Kasumi-1 (cell line): ENCODE data around the gene TGFB2.
A peak's percentile ranks its signal among the peaks of the same experiment; 100 is the strongest.

ENCODE experiments used
- DNase-seq, 2 experiments: peaks; one replicate each; lab custom pipeline; 2025; lab: John Stamatoyannopoulos, UW

Gene TGFB2

DNA sequence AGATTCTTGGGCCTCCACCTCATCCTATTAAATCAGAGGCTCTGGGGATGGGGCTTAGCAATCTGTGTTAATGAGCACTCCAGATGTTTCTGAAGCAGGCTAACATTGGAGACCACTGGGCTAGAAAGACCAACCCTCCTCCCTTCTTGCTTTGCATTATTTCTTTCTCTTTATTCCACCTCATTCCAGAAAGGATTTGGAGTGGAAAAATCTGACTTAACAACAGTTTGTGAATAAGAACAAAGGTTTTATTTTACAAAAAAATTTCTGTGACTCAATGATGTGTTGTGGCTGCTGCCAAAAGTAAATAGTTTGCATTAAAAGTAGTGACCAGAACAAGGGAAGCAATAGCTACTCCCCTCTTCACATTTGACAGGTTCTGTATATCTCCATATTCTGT is 79.4 kb downstream of the TGFB2 start:
- DNase-seq, result no peak

DNA sequence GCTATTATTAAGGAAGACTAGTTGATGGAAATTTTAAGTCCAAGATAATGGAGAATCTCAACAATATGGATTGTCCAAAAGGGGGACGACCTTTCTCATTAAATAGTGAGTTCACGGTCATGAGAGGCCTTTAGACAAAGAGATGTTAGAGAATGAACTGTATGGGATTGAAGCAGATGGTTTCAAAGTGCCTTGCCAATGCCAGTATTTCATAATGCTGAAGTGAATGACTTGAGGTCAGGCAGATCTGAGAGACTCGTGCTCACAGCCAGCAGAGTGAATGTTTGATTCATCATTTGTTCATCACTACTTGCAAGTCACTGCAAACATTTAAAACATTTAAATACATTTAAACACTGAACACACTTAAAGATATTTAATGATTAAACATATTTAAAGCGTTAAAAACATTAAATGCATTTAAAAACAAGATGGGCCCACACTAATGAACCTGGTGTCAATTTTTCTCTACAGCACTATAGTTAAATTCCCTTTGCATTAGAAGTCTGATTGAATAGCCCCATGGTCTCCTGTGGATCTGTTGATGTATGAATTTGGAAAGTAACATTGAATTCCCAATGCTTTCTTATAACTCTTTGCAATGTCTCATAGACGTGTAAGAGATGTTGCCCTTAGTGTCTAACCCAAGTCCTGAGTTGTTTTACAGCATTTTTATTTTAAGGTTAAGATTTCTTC is 80.7 kb downstream of the TGFB2 start:
- DNase-seq, result no peak

DNA sequence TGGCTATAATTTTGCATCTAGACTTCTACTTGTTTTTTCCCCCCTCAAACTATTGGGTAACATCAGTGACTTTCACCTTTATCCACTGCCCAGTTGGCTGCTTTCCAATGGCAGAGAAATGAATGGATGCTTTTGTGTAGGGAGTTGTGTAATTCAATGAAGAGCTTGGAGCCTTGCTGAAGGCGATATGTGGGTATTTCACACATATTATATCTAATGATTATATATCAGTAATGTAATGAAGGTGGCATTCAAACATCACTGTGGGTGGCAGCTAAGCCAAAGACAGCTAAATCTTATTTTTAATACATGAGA is 81.2 kb downstream of the TGFB2 start:
- DNase-seq, result no peak

DNA sequence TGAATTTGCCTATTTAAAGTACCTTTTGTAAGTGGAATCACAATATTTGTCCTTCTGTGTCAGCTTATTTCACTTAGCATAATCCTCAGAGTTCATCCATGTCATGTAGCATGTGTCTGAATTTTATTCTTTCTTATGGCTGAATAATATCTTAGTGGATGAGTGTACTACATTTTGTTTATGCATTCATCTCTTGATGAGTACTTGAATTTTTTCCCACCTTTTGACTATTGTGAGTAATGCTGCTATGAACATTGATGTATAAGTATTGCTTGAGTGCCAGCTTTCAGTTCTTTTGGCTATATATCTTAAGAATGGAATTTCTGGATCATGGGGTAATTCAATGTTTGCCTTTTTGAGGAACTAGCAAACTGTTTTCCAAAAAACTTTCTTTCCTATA is 84.2 kb downstream of the TGFB2 start:
- no peak for DNase-seq

DNA sequence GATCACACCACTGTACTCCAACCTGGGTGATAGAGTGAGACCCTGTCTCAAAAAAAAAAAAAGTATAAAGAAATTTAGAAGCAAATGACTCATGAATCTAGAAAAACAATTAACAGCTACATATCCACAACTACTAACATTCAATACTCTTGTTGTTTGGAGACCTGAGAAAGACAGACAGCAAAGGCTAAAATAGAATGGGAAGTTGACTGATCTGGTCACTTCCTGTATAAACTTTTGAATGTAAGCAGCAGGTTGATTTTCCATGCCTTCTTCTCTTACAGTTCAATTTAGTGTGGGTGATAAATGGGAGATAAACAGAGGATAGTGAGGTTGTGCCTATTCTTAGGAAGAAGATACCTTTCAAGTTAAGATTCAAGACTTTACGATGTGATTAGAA is 85.2 kb downstream of the TGFB2 start:
- no peak for DNase-seq

DNA sequence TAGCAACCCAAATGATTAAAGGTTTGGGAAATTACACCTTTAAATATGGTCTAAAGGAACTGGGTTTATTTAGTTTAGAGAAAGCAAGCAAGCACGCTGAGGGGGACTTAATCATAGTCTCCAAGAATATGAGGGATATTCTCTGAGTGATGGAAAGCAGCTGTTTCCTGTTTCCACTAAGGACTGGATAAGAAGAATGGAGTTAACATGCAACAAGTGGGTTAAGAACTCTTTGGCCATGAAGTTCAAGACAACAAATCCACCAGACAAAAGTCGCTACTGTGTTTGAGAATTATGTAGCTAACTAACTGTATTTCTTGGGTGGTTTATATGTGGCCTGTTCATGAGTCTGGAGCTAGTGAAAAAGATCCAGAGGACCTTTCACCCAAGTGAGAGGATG is 85.7 kb downstream of the TGFB2 start:
- DNase-seq, result no peak

DNA sequence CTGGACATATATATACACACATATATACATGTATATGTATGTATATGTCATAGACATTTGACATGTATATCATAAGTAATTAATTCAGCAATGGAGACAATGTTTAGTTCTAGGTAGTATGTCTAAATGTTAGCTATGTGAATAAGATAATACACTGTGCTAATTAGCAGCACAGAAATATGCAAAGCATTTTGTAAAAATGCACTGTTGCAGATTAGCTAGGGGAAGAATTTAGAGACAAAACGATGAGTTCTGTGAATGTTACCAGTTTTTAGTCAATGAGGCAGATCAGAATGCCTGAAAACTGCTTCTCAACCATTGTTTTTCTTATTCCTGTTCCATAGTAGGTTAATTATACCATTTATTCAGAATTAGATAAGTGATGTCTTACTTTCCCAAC is 86.3 kb downstream of the TGFB2 start:
- no peak for DNase-seq

DNA sequence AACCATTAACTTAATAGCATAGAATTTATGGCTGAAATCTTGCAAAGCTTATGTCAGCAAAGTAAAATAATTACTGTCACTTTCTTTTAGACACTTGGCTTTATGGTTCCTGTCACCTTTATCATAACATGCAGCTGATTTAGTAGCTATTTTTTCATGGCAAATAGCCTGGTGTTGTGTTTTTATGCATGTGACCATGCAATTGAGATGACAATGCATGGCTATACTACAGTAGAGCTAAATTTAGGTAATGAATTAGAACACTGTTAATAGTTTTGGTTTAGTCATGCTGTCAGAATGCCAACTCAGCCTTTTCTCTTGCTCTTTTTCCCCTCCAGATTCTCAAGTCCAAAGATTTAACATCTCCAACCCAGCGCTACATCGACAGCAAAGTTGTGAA is 88.6 kb downstream of the TGFB2 start:
- no peak for DNase-seq

DNA sequence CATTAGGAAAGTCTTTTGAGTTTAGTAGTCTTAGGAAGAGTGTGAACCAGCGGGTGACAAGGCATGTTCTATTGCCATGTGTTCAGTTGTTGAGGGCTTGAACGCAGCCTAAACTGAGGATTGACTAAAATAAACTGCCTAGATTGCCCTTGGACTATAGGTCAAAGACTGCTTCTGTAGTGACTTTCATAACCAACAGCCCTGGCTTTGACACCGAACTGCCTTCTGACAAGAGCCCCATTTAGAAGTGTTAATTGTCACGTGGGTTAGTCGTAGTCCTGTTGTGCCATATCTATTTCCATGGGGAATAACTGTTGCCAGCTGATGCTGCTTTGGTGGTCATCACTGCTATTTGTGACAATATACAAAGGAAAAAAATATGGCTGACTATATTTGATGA is 90.4 kb downstream of the TGFB2 start:
- no peak for DNase-seq

DNA sequence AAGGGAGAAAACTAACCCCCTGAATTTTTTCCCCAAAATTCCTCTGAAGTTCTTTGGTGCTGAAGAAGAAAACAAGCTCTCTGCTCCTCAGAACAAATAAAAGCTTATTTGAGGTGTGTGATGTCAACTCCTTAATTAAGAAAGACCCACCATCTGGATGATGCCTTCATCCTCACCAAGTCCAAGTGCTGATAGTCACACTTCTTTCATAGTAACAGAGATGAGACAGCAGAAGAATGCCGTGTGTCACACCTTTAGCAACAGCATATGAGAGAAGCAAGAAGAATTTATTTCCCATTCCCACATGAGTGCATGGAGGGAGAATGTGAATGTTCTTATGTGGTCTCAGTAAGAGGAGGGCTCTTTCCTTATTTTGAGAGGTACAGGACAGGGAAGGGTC is 91.2 kb downstream of the TGFB2 start:
- DNase-seq, result no peak

DNA sequence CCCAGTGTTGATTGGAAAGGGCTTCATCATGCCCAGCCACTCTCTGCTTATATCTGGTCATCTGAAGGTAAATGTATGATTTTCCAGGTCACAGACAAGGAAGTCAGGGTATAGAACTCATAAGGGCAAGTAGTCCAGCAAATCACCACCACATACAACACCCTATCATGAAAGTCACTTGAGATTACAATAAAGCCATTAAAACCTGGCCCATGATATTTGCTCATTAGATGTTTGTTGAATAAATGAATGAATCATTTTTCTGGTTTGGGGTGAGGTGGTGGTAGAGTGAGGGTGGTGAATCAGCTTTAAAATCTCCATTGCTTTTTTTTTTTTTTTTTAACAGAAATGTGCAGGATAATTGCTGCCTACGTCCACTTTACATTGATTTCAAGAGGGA is 91.9 kb downstream of the TGFB2 start:
- no peak for DNase-seq

DNA sequence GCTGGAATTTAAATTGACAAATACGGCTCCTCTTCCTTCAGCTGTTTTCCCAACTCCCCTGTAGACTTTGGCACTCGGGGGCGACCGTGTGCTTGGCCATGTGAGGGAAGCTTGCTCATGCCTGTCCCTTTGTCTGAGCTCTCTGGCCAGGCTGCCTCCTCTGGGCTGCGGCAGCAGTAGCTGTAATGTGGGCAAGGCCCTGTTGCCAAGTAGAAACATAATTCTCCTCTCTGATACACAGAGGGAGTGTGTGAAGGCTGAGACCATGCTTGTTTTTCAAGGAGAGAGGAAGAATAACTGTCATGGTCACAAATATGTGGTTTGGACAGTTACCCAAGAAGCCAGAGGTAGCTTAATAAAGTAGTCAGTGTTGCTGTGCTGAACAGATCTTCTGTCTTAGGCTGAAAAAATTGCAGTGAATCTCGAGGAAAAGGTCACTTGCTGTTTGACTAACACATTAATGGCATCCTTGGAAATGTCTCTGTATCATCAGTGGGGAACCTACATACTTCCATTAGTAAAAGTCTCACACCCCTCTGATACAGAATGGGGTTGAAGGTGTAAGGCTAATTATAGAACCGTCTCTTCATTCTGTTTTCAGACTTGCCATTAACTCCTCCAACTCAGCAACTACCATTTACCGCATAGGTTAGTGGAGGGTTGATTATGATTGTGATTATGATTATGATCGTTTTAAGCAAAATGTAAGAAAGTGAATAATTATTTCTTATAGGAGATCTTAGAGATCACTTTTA is 94.6 kb downstream of the TGFB2 start:
- no peak for DNase-seq

DNA sequence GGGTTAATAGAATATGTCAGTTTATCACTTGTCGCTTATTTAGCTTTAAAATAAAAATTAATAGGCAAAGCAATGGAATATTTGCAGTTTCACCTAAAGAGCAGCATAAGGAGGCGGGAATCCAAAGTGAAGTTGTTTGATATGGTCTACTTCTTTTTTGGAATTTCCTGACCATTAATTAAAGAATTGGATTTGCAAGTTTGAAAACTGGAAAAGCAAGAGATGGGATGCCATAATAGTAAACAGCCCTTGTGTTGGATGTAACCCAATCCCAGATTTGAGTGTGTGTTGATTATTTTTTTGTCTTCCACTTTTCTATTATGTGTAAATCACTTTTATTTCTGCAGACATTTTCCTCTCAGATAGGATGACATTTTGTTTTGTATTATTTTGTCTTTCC is 98.1 kb downstream of the TGFB2 start:
- no peak for DNase-seq

DNA sequence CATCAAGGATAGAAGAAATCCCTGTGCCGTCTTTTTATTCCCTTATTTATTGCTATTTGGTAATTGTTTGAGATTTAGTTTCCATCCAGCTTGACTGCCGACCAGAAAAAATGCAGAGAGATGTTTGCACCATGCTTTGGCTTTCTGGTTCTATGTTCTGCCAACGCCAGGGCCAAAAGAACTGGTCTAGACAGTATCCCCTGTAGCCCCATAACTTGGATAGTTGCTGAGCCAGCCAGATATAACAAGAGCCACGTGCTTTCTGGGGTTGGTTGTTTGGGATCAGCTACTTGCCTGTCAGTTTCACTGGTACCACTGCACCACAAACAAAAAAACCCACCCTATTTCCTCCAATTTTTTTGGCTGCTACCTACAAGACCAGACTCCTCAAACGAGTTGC is 99.0 kb downstream of the TGFB2 start:
- no peak for DNase-seq

DNA sequence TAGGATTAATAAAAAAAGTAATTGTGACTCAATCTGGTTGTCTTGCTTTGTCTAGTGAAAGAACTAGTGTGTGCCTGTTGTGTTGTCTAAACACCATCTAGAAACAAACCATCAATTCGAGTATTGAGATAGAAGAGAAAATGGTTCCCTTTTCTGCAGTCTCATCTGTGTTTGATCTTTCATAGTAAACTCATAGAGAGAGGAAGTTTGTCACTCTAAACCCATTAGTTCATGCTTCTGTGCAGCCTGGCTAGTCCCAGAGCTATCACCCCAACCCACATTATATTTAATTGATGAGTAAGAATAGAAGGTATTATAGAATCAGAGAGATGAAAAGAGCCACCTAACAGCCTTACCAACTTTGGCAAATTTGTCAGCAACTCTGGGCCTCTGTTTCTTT is 99.5 kb downstream of the TGFB2 start:
- no peak for DNase-seq

DNA sequence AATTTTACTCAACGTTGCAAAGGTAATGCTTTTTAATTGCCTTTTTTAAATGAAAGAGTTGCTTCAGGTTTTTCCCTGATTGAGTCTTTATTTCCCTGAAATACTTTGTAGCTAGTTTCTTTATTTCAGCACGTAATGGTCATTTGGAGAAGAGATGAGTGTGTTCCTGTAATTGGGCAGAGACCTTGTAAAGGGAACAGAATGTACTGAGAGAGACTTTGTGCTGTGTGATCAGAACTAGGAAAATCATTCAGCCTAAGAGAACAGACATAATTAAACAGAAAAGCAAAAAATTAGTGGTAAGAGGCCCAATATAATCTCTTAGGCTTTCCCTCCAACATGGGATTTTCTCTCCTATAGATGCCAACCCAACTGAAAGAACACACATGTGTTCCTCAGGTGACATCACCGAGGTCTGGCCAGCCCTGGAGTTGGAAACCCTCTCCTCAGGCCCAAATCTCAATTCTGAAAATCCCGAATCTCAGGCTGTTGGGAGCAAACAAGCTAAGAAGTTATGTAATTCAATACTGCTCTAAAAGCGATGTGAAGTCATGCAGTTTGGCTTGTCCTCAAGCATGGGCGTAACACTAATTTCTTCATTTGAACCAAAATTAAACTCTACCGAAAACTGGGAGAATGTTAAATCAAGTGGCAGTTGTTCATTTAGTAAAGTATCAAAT is 102.0 kb downstream of the TGFB2 start:
- no peak for DNase-seq

DNA sequence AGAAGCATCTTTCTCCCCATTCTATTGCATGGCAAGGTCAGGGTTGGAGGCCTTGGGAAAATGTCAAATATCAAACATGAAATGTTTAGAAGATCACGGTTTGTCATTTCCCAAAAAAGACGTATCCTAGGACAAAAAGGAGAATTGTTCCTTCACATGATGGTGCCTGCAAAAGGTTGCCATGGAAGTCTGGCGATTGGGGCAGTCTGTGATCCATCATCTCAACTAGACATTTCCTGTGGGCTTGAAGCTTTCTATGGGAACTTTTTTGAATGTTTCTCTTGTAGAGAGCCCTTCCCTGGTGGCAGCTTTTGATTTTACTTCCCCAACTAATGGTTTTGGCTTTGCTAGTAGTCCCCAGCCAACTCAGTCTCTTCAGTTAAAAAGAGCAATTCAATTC is 106.3 kb downstream of the TGFB2 start:
- DNase-seq, result no peak

DNA sequence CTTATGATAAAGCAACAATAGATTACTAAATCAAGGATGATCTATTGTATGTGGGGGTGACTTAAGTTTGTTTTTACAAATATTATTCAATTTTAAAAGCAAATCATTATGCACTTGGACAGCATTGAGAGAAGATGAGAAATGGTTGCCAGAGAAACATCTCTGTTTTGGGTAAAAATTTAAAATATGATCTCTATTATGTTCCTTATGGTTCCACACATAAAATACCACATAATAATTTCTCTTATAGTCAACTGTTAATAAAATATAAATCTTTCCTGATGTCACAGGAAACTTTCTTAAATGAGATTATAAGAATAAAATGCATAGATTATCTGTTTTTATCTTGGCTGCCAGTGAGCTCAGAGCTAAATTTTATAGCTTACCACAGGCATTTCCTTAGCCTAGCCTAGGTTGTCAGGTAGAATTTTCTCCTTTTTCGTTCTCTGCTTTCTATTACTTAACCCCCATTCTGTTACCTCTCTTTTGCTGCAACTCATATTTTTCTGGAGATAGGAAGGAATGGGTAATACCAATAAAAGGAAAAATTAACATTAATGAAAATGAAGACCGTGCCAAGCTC is 109.7 kb downstream of the TGFB2 start:
- no peak for DNase-seq

DNA sequence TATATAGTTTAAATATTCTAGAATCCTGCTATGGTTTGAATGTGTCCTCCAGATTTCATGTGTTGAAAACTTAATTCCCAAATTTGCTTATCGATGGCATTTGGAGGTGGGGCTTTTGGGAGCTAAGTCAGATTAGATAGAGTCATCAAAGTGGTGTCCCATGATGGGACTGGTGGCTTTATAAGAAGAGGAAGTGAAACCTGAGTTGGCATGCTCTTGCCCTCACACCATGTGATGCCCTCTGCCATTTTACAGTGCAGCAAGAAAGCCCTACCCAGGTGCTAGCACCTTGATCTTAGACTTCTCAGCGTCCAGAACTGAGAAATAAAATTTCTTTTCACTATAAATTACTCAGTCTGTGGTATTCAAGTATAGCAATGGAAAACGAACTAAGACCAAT is 111.3 kb downstream of the TGFB2 start:
- DNase-seq, result peak; percentile 23 to 35

DNA sequence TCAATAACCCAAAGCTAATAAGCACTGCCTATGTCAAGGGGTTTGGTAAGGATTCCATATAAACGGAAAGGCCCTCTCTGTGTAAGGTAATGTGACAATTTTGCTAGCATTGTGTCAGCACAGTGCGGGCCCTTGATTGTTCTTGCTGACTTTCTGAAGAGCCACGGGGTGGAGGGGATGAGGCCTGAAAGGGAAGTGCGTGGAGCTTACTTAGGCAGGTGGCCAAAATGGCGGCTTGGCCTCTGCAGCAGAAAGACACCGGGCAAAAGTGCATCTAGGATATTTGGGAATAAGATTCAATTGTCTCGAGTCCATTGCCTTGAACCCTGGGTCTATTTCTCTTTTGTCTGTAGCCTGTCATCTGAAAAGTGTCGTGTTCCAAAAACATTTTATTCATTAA is 114.3 kb downstream of the TGFB2 start:
- DNase-seq, result no peak

DNA sequence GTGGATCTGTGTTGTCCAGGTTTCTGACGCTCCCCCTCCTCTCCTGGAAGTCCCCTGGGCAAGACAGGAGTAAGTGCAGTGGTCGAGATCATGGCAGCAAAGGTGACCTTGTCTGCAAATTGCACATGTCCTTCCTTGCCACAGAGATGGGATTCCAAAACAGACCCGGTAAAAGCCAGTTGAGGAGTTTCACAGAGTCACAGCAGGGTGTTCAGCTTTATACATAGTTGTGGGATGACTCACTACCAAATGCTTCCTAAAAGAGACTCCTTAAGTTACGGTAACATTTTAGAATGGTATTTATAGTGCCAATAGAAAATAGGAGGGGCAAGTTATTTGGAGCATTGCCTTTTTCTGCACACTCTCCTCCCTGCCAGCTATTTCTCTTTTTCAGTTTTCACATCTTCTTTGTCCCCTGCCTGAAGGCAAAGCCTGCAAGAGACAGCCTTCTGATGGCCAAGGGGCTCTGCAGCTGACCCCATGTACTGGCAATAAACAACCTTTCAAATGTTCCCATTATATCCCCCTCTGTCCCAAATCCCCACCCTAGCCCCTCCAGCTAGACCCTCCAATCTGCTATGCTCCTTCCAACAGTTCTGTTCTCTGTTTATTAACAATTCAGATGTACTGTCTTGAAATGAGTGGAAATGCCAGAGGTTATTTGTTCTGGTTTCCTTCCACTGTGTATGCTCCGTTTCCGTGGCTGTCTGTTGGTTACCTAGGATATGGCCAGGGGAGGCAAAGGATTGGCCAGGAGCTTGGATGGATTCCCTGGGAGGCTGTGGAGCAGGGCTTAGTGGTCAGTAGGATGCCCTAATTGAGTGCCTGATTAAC is 115.0 kb downstream of the TGFB2 start:
- peak; percentile 61 to 62 for DNase-seq

DNA sequence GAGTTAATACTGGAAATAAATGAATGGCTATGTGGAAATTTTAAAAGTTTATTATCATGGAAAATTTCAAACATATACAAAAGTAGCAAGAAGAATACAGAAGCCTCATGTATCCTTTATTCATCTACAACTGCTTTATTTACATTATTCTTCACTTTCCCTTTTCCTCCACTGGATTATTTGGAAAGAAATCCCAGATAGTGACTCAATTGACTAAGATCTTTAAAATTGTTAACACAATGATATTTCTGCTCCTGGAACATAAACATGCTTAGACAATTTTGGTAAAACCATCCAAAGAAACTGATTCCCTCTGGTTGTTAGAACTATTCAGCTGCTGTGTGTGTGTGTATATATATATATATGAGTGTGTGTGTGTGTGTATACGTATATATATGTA is 116.2 kb downstream of the TGFB2 start:
- no peak for DNase-seq
